Muscle layer of duodenum (tissue), 2 donors: ENCODE measurements around the gene C6orf89.

Experiments used
- H3K27ac ChIP-seq: one replicate; pipeline ENCODE4 v1.7.0; 2013; ENCODE audit warnings: mild to moderate bottlenecking, low read length
- H3K27me3 ChIP-seq: one replicate; pipeline ENCODE4 v1.7.0; 2013; ENCODE audit warnings: low read depth, mild to moderate bottlenecking, control low read depth, low read length
- H3K36me3 ChIP-seq, 2 donors: one replicate each; pipeline ENCODE4 v1.7.0; 2013; ENCODE audit warnings: low read length in 2 of 2, control low read depth in 1 of 2, mild to moderate bottlenecking in 1 of 2; ENCODE audit not compliant: insufficient read depth in 2 of 2, control insufficient read depth in 1 of 2
- H3K4me1 ChIP-seq, 2 donors: one replicate each; pipeline ENCODE4 v1.7.0; 2013; ENCODE audit warnings: low read length in 2 of 2, mild to moderate bottlenecking in 2 of 2, control low read depth in 1 of 2, moderate library complexity in 1 of 2; ENCODE audit not compliant: insufficient read depth in 2 of 2, control insufficient read depth in 1 of 2
- H3K4me3 ChIP-seq, 2 donors: one replicate each; pipeline ENCODE4 v1.7.0; 2013; ENCODE audit warnings: low read length in 2 of 2, low read depth in 1 of 2, mild to moderate bottlenecking in 1 of 2
- H3K9me3 ChIP-seq, 2 donors: one replicate each; pipeline ENCODE4 v1.7.0; 2013; ENCODE audit warnings: low read length in 2 of 2, control low read depth in 1 of 2, mild to moderate bottlenecking in 1 of 2; ENCODE audit not compliant: control insufficient read depth in 1 of 2
- donor health status: healthy.

C6orf89 gene

DNA sequence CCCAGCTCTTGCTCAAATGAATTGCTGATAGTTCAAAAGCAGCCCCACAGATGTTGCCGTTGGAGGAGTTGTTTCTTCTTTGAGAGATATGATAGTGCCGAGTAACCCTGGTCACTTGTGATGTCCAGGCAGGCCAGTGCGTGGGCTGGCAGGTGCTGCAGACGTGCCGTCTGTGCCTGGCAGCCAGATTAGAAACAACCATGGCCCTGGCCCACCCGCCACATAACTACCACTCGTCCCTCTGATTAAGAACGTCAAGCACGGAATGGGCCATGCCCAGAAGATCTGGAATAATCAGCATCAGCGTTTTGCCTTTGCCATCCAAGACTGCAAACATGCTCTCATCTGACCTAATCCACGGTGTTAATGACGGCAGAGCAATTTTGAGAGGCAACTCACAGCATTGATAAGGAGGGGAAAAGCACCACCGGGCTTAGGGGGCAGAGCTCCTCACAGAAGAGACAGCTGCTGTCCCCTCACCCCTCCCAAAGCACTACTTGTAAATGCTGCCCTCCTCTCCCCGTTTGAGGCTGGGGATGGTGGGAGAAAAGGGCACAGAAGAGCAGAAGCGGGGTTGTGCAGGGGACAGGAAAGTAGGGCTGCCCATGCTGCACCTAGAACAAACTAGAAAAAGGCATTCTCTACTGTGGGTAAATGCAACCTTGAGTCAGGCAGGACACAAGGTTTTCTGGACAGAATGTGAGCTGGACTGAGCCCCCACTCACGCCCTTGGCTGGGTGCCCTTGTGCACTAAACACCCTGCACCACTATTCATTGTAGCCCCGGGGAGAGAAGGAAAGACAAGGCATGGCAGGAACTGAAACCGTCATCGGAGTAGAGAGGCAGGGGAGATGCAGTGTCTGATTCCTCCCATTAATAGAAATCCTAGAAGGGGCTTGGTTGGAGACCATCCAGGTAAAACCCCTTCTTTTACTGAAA, 41.3 kb upstream of the C6orf89 start:
- H3K36me3 ChIP-seq: no peaks in the 10 kb centered on the region
- H3K27me3 ChIP-seq: peaks cover 8% of the 10 kb centered on the region
- H3K4me3 ChIP-seq: no peak overlapping the region
- peaks cover 0 to 15% of the 10 kb centered on the region in 2 donors for H3K4me1 ChIP-seq
- H3K9me3 ChIP-seq: no peaks in the 10 kb centered on the region
- no peak overlapping the region for H3K27ac ChIP-seq

DNA sequence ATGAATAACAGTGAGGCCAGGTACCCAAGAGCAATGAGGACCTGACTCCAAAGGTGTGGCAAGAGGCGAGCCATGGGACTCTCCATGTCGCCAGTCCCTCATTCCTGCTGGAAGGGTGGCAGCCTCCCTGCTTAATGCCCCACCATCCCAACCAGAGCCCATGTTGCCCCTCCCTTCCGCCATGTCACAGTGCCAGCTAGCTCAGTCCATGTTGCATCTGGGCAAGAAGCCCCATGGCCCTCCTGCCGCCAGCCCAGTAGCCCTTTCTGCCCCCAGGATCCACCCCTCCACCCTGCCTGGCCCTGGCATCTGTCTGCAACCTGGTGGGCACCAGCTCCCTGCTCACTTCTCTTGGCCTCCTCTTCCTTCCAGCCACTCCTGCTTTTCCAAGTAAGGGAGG, 40.5 kb upstream of the C6orf89 start:
- no peak overlapping the region for H3K27ac ChIP-seq
- H3K9me3 ChIP-seq: no peaks in the 10 kb centered on the region
- no peak overlapping the region for H3K4me3 ChIP-seq
- no peaks in the 10 kb centered on the region for H3K36me3 ChIP-seq
- peaks cover 0 to 11% of the 10 kb centered on the region in 2 donors for H3K4me1 ChIP-seq
- H3K27me3 ChIP-seq: peaks cover 6% of the 10 kb centered on the region

DNA sequence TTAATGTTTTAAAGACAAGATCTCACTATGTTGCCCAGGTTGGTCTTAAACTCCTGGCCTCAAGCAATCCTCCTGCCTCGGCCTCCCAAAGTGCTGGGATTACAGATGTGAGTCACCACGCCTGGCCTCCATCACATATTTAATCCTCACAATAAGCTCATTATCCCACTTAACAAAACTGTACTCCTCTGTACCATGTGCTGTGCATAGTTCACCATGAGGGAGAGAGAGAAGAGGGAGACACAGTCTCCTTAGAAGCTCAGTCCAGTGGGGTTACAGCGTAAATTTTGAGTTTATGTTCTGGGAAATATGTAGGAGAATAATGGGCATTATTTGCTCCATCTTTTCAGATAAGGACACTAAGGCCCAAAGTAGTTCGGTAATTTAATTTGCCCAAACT, 38.6 kb upstream of the C6orf89 start:
- Histone ChIP-seq H3K36me3 (no peaks in the 10 kb centered on the region), H3K4me3 (no peak overlapping the region), H3K27me3 (no peaks in the 10 kb centered on the region), H3K4me1 (peaks cover 0 to 13% of the 10 kb centered on the region in 2 donors), H3K9me3 (no peaks in the 10 kb centered on the region), H3K27ac (no peak overlapping the region)

DNA sequence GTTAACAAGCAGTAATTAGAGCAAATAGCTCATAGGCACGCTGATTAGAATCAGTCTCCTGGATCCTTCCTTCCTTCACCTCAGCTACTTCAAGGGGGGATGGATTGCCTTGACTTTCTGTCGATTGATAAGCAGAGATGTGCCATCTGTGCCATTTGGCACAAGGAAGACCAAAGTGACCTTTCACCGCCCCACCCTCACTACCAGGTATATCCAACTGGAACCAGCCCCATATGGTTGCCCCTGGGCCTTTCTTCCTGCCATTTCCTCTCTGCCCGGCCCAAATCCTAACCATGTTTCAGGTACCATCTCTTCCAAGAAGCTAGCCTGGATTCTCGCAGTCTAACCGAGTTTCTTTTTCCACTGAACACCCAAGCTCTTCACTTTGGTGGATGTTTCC, 37.8 kb upstream of the C6orf89 start:
- Histone ChIP-seq H3K27ac (no peak overlapping the region), H3K9me3 (no peaks in the 10 kb centered on the region), H3K36me3 (no peaks in the 10 kb centered on the region), H3K4me3 (no peak overlapping the region), H3K4me1 (peaks cover 0 to 13% of the 10 kb centered on the region in 2 donors), H3K27me3 (no peaks in the 10 kb centered on the region)

DNA sequence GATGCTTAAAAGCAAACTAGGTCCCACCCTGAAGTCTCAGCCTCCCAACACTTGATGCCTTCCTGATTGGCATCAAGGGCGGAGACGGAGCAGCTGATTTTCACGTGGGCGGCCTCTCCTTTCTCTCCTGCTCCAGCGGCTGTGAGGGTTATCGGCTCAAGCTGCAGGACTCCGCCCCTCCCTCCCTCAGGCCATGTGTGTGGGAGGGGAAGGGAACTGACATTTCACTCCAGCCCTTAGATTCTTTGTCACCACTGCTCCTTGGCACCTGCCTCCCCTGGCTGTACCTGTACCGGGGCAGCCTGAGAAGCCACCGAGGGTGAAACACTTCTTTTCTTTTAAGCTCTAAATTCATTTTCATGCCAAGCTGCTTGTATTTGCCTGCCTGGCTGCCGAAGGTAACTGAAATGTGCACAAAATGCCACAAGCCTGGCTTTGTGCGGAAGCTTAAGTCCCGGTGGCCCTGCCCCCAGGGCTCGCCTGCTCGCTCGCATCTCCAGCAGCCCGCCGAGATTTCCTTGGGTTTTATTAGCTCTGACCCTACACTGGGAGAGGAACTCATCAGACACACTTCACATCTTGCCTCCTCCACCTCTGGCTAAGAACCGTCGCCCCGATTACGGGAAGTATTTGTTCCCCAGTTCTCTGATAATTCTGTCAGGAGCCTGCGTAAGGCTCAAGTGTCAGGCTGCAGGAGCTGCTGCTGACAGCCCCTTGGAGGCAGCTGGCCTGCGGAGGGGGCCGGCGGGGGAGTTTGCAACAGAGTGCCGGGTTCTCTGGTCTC, 36.9 kb upstream of the C6orf89 start:
- H3K9me3 ChIP-seq: no peaks in the 10 kb centered on the region
- H3K4me1 ChIP-seq: peaks cover 0 to 13% of the 10 kb centered on the region in 2 donors
- no peaks in the 10 kb centered on the region for H3K36me3 ChIP-seq
- no peak overlapping the region for H3K27ac ChIP-seq
- no peak overlapping the region for H3K4me3 ChIP-seq
- H3K27me3 ChIP-seq: no peaks in the 10 kb centered on the region

DNA sequence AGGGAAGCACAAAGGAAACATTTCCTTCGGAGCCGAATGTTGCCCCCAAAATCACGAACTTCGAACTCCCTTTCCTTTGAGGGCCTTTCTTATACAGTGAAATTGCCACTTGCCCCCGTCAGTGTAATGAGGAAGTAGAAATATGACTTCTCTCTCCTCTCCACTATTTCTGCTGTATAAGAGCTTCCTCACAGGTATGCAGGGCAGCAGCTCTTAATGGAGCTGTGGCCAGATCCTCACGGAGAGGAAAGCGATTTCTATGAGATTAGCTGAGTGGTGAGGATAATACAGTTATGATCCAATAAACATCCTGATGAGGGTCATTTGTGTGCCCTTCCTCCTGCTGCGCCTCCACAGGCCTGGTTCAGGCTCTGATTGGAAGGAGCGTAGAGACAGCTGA, 35.7 kb upstream of the C6orf89 start:
- Histone ChIP-seq H3K27me3 (no peaks in the 10 kb centered on the region), H3K4me3 (no peak overlapping the region), H3K9me3 (no peaks in the 10 kb centered on the region), H3K36me3 (peaks cover 0 to 2% of the 10 kb centered on the region in 2 donors), H3K27ac (no peak overlapping the region), H3K4me1 (peaks cover 0 to 13% of the 10 kb centered on the region in 2 donors)

DNA sequence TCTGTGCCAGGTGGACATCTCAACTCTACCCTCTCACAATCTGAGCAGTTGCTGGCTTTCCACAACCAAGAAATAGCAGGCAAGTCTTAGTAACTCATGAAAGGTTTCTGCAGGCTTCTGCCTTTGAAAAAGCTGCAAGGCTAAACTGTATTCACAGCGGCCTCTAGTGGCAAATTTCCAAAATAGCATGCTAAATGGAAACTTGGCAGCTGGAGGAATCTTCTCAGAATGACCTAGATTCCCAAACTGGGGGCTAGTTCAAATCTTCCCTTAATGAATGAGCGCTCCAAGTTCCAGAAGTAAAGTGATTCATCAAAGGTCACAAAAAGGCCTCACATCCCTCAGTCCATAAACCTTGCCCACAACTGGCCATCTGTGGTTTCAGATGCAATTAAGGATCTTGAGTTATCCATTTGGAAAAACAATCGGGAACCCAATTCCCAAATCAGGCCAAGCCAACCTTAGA, 34.6 kb upstream of the C6orf89 start:
- no peaks in the 10 kb centered on the region for H3K27me3 ChIP-seq
- peaks cover 0 to 10% of the 10 kb centered on the region in 2 donors for H3K36me3 ChIP-seq
- H3K27ac ChIP-seq: no peak overlapping the region
- H3K9me3 ChIP-seq: no peaks in the 10 kb centered on the region
- no peak overlapping the region for H3K4me3 ChIP-seq
- peaks cover 0 to 13% of the 10 kb centered on the region in 2 donors for H3K4me1 ChIP-seq

DNA sequence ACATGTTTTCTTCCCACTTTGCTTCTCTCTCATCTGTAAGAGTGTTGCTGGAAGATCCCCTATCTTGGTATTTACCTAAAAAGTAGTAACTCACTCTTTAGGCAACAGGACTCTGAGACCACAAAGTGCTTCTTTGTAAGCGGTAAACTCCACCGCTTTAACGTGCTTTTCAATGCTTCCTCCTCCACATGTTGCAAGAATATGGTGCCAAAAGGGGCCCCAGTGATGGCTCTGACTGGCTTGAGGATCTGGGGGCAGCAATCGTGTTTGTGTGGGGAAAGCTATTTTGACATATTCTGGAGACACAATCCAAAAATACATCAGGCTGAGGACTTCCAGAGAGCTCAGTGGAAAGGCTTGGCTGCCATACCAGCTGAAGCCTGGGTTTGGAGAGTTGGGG, 34.1 kb upstream of the C6orf89 start:
- Histone ChIP-seq H3K27ac (no peak overlapping the region), H3K9me3 (no peaks in the 10 kb centered on the region), H3K36me3 (peaks cover 0 to 10% of the 10 kb centered on the region in 2 donors), H3K4me3 (no peak overlapping the region), H3K4me1 (peaks cover 0 to 13% of the 10 kb centered on the region in 2 donors), H3K27me3 (no peaks in the 10 kb centered on the region)

DNA sequence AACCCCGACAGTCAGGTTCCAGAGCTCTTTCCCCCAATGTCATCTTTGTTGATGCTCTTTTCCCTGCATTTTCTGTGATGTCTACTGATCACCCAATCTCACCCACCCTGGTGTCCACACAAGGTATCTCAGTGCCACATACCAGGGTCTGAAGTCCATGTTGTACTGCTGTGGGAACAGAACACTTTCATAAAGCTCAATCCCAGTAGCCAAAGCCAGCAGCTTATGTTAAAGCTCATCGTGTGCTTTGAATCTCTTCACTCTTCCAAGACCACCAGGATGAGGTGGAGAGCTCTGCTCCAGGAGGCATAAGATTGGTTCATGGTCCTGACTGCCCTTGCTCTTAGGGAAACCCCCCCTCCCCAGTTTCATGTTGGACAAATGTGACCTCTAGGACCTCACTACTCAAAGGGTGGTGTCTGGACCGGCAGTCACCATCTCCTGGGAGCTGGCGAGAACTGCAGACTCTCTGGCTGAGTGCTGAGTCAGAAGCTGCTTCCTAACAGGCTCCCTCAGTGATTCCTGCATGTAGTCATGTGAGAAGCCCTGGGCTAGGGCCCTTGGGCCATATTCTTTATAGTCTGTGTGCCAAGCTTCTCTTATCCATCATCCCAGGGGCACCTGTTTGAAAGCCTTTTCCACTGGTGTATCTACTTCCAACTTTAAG, 33.1 kb upstream of the C6orf89 start:
- Histone ChIP-seq H3K4me3 (no peak overlapping the region), H3K9me3 (no peaks in the 10 kb centered on the region), H3K27me3 (no peaks in the 10 kb centered on the region), H3K4me1 (peaks cover 0 to 13% of the 10 kb centered on the region in 2 donors), H3K27ac (peak overlapping the region; percentile 37), H3K36me3 (peaks cover 0 to 10% of the 10 kb centered on the region in 2 donors)

DNA sequence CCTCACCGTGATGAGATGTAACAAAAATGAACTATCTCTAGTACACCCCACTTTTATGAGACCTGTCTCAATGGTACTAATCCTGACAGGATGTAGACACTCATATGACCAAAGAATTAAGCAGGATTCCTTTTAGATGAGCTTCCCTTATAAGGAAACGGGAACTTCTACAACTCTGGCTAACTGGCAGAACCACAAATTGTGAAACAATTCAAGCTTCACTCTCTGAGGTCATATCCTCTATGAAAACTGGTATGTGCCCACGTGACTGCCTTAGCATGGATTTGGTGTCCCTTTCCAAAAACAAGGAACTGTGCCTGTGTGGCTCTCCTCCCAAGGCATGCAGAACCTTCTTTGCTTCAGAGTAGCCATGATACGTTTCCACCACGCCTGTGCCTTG, 32.4 kb upstream of the C6orf89 start:
- no peaks in the 10 kb centered on the region for H3K27me3 ChIP-seq
- peak overlapping the region; percentile 37 for H3K27ac ChIP-seq
- H3K4me3 ChIP-seq: no peak overlapping the region
- peaks cover 0 to 10% of the 10 kb centered on the region in 2 donors for H3K36me3 ChIP-seq
- no peaks in the 10 kb centered on the region for H3K9me3 ChIP-seq
- peaks cover 0 to 13% of the 10 kb centered on the region in 2 donors for H3K4me1 ChIP-seq

DNA sequence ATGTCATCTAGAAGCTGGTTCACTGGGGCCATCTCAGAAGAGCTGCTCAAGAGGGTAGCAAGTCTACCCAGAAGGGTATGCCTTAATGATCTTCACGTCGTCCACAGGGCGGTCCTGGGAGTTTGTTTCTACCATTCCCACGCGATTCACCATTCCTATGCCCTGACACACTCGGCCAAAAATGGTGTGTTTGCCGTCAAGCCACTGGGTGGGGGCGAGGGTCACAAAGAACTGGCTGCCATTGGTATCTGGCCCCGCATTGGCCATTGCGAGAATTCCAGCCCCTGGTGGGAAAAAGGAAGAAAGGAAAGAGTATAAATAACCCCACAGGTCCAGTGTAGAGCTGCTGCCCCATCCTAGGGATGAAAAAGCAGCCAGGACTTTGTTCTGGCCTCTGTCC, 30.0 kb upstream of the C6orf89 start:
- no peak overlapping the region for H3K4me3 ChIP-seq
- peaks cover 0 to 10% of the 10 kb centered on the region in 2 donors for H3K36me3 ChIP-seq
- no peak overlapping the region for H3K27ac ChIP-seq
- no peaks in the 10 kb centered on the region for H3K27me3 ChIP-seq
- no peaks in the 10 kb centered on the region for H3K9me3 ChIP-seq
- peaks cover 0 to 7% of the 10 kb centered on the region in 2 donors for H3K4me1 ChIP-seq
